Left ventricle myocardium inferior (tissue), 1 donor: Measurements from ENCODE around the gene SELP. TPM values are rescaled to one million over a fixed set of nuclear protein-coding genes. Genes with fewer than 3 reads are reported as not detected.

Experiments
- DNase-seq: peaks from one replicate; pipeline ENCODE4 v3.0.0-alpha.2; 2020
- H3K27ac ChIP-seq: fragments of 200-600 bp; replicated peaks from 2 replicates; pipeline ENCODE4 v1.8.0; 2021
- H3K27me3 ChIP-seq: fragments of 200-600 bp; 2 replicates; pipeline ENCODE4 v1.8.0; 2021; ENCODE audit warnings: low read depth
- H3K36me3 ChIP-seq: fragments of 200-600 bp; 2 replicates; pipeline ENCODE4 v1.8.0; 2021
- H3K4me1 ChIP-seq: fragments of 200-600 bp; 2 replicates; pipeline ENCODE4 v1.8.0; 2021
- H3K4me3 ChIP-seq: fragments of 200-600 bp; 2 replicates; pipeline ENCODE4 v1.8.0; 2021; ENCODE audit warnings: mild to moderate bottlenecking, moderate library complexity
- H3K9me3 ChIP-seq: fragments of 200-600 bp; replicated peaks from 2 replicates; pipeline ENCODE4 v1.8.0; 2021
- CTCF ChIP-seq: fragments of 200-600 bp; IDR thresholded peaks from 2 replicates; pipeline ENCODE4 v1.8.0; 2021; ENCODE audit warnings: antibody characterized with exemption, mild to moderate bottlenecking, borderline replicate concordance
- intact Hi-C: fragments of 100-400 bp; cut with micrococcal nuclease; formaldehyde crosslinking; loops from one replicate; pipeline ENCODE4 v1.11.0; 2022
- total RNA-seq: library from RNA; stranded (reverse); fragmentation: NEBNext Ultra II Directional; extraction: Animal tissue kit (Norgen Biotek cat#: 25700); gene quantifications from one replicate; pipeline ENCODE4 v1.2.1, GENCODE V29; 2021
- donor health status: DM: no; HTN: yes; CAD: no; lungs with severe emphysema.

Gene SELP
- total RNA-seq, 1 donor from 2014 or later = 10.9 TPM

GRCh38 chr1:169557131-169557530 is 72.8 kb downstream of the SELP start:
- intact Hi-C loops = loop anchor here (10.0 kb wide), 2 partner anchors 158 to 248 kb away; partner anchors contain the start of gene SELL
- no peak overlapping the region for H3K27ac ChIP-seq
- DNase-seq = no peak
- TF ChIP-seq CTCF = no peak
- H3K36me3 ChIP-seq = no peaks in the 10 kb centered on the region
- no peaks in the 10 kb centered on the region for H3K27me3 ChIP-seq
- H3K4me3 ChIP-seq = no peak overlapping the region
- H3K9me3 ChIP-seq = no peaks in the 10 kb centered on the region
- H3K4me1 ChIP-seq = no peaks in the 10 kb centered on the region

GRCh38 chr1:169550294-169550693 is 79.6 kb downstream of the SELP start:
- H3K4me1 ChIP-seq = no peaks in the 10 kb centered on the region
- H3K27me3 ChIP-seq = no peaks in the 10 kb centered on the region
- H3K9me3 ChIP-seq = no peaks in the 10 kb centered on the region
- DNase-seq = no peak
- H3K36me3 ChIP-seq = no peaks in the 10 kb centered on the region
- TF ChIP-seq CTCF = peak; percentile 56
- intact Hi-C loops = loop anchor here (10.0 kb wide), 2 partner anchors 165 to 255 kb away; partner anchors contain the start of gene SELL
- no peak overlapping the region for H3K4me3 ChIP-seq
- H3K27ac ChIP-seq = no peak overlapping the region

GRCh38 chr1:169548282-169548681 is 81.6 kb downstream of the SELP start:
- no peaks in the 10 kb centered on the region for H3K4me1 ChIP-seq
- H3K27me3 ChIP-seq = no peaks in the 10 kb centered on the region
- peaks cover 5% of the 10 kb centered on the region for H3K36me3 ChIP-seq
- intact Hi-C loops = no loop called here
- no peak overlapping the region for H3K4me3 ChIP-seq
- DNase-seq = no peak
- TF ChIP-seq CTCF = no peak
- H3K27ac ChIP-seq = no peak overlapping the region
- H3K9me3 ChIP-seq = no peaks in the 10 kb centered on the region

- intact Hi-C loops = no loop called here
Measured at GRCh38 chr1:169546087-169546995, 83.6 kb downstream of the SELP start.

GRCh38 chr1:169545472-169545871 is 84.5 kb downstream of the SELP start:
- Histone ChIP-seq H3K27ac (no peak overlapping the region), H3K4me1 (no peaks in the 10 kb centered on the region), H3K27me3 (no peaks in the 10 kb centered on the region), H3K9me3 (no peaks in the 10 kb centered on the region), H3K4me3 (no peak overlapping the region), H3K36me3 (peaks cover 5% of the 10 kb centered on the region)
- TF ChIP-seq CTCF = no peak
- intact Hi-C loops = no loop called here
- no peak for DNase-seq

More at GRCh38 chr1:169546087-169546995, 83.6 kb downstream of the SELP start:
- Histone ChIP-seq H3K27ac (no peak overlapping the region), H3K36me3 (peaks cover 5% of the 10 kb centered on the region), H3K4me1 (no peaks in the 10 kb centered on the region), H3K27me3 (no peaks in the 10 kb centered on the region), H3K4me3 (no peak overlapping the region), H3K9me3 (no peaks in the 10 kb centered on the region)
- TF ChIP-seq CTCF = peak; percentile 86
- no peak for DNase-seq
